Panc1 (cell line): Measurements from ENCODE around the gene KCND3. TPM values are rescaled to one million over a fixed set of nuclear protein-coding genes. Genes with fewer than 3 reads are reported as not detected.

Experiments used
- ATAC-seq: fragments of 200-7000 bp; cut with Tn5 transposase; 2 replicates; pipeline ENCODE4 v1.9.1; 2020; ENCODE audit warnings: mild to moderate bottlenecking, moderate library complexity
- BruUV-seq: library from RNA; stranded (reverse); fragments of 400-500 nt; replicated peaks from 2 replicates; lab custom pipeline; 2021; lab: Mats Ljungman, UMichigan
- CTCF ChIA-PET: fragments of 300-600 bp; sonication (Branson Sonifier 250); formaldehyde crosslinking; loops from one replicate; lab custom pipeline; 2022; ENCODE audit warnings: antibody characterized with exemption; lab: Charles Lee
- POLR2A ChIA-PET: fragments of 300-600 bp; sonication (Branson Sonifier 250); formaldehyde crosslinking; loops from one replicate; lab custom pipeline; 2022; ENCODE audit warnings: antibody characterized with exemption; lab: Charles Lee
- DNase-seq: peaks from one replicate; pipeline ENCODE4 v3.0.0-alpha.2; 2010; ENCODE audit warnings: low read depth, low spot score
- H3K27ac ChIP-seq: 2 replicates; pipeline ENCODE4 v1.5.1; 2011; ENCODE audit warnings: mild to moderate bottlenecking, low read length, inconsistent platforms
- H3K27me3 ChIP-seq: fragments of 200-500 bp; sonication (Bioruptor generic); 2 replicates; pipeline ENCODE4 v1.6.0; 2014; ENCODE audit warnings: low read length, inconsistent platforms; ENCODE audit not compliant: control insufficient read depth, insufficient read depth
- H3K36me3 ChIP-seq: fragments of 200-500 bp; sonication (Bioruptor generic); 2 replicates; pipeline ENCODE4 v1.5.1; 2014; ENCODE audit warnings: inconsistent platforms, mild to moderate bottlenecking, low read length, moderate library complexity; ENCODE audit not compliant: control insufficient read depth, insufficient read depth
- H3K4me1 ChIP-seq: 2 replicates; pipeline ENCODE4 v1.5.1; 2011; ENCODE audit warnings: inconsistent platforms, mild to moderate bottlenecking, low read length, moderate library complexity; ENCODE audit not compliant: control insufficient read depth, insufficient read depth
- H3K4me3 ChIP-seq, 2 experiments: 2 replicates each; pipeline ENCODE4 v1.5.1; 2011 to 2012; ENCODE audit warnings: low read depth in 2 of 2, low read length in 2 of 2, mild to moderate bottlenecking in 2 of 2, inconsistent platforms in 1 of 2, moderate library complexity in 1 of 2
- H3K9me3 ChIP-seq: fragments of 200-500 bp; sonication (Bioruptor generic); 2 replicates; pipeline ENCODE4 v1.5.1; 2014; ENCODE audit warnings: low read depth, mild to moderate bottlenecking, inconsistent platforms, low read length, moderate library complexity; ENCODE audit not compliant: control insufficient read depth, insufficient read depth
- POLR2AphosphoS5 ChIP-seq: IDR thresholded peaks from 2 replicates; pipeline ENCODE4 v1.6.1; 2012; ENCODE audit warnings: mild to moderate bottlenecking, low read depth, low read length, moderate library complexity
- SIN3A ChIP-seq: IDR thresholded peaks from 2 replicates; pipeline ENCODE4 v1.6.1; 2012; ENCODE audit warnings: low read depth, mild to moderate bottlenecking, low read length, moderate library complexity, borderline replicate concordance; ENCODE audit not compliant: insufficient read depth
- TCF7L2 ChIP-seq: IDR thresholded peaks from 2 replicates; pipeline ENCODE4 v1.6.1; 2011; ENCODE audit warnings: mild to moderate bottlenecking, low read depth, low read length, inconsistent platforms
- in situ Hi-C: cut with HindIII; loops from 2 replicates; pipeline ENCODE4 v1.10.0; 2016; ENCODE audit warnings: low sequenced_read_pairs, low pct_unique_long_range_greater_than_20kb
- intact Hi-C: fragments of 100-400 bp; cut with micrococcal nuclease; formaldehyde crosslinking; loops from one replicate; pipeline ENCODE4 v1.10.0; 2022; ENCODE audit not compliant: unreplicated experiment
- total RNA-seq: library from RNA; stranded (reverse); gene quantifications from one replicate; pipeline ENCODE4 v1.2.1, GENCODE V29; 2021; ENCODE audit not compliant: unreplicated experiment
- TF ChIP-seq, protein P1 (sequence below): fragments of 450-650 bp; IDR thresholded peaks from 2 replicates; pipeline ENCODE4 v1.5.1; 2017; ENCODE audit warnings: mild to moderate bottlenecking
- TF ChIP-seq, protein P2 (sequence below), 2 experiments: IDR thresholded peaks; 2 replicates each; pipeline ENCODE4 v1.6.1; 2011 to 2012; ENCODE audit warnings: low read depth in 2 of 2, control low read depth in 1 of 2, low read length in 1 of 2, mild to moderate bottlenecking in 1 of 2, moderate library complexity in 1 of 2; ENCODE audit not compliant: insufficient read depth in 1 of 2

The KCND3 gene
- total RNA-seq, 1 experiment from 2014 or later = not detected

DNA sequence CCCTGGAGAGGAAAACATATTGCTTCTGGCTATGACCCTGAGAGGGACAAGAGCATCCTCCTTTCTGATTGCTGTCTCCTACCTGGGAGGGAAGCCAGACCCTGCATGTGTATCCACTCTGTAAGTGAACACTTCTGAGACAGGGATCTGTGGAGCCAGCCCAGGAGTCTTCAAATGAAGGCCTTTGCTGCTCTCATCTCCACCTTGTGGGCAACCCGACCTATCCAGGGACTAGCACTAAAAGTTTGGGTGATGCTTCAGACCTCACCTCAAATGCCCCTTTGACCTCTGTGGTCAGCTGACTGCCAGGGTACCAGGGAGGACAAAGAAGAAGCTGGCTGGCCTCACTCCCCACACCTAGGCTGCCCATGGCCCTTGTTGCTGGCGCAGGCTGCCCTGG, 64.7 kb downstream of the KCND3 start:
- no peaks in the 10 kb centered on the region for H3K27me3 ChIP-seq
- intact Hi-C loops = no loop called here
- no peak overlapping the region for H3K4me3 ChIP-seq
- H3K36me3 ChIP-seq = no peaks in the 10 kb centered on the region
- CTCF ChIA-PET = no interaction called here
- in situ Hi-C loops = no loop called here
- H3K9me3 ChIP-seq = no peaks in the 10 kb centered on the region
- TF ChIP-seq TCF7L2 (no peak), POLR2AphosphoS5 (no peak), SIN3A (no peak)
- TF ChIP-seq, protein P1, sequence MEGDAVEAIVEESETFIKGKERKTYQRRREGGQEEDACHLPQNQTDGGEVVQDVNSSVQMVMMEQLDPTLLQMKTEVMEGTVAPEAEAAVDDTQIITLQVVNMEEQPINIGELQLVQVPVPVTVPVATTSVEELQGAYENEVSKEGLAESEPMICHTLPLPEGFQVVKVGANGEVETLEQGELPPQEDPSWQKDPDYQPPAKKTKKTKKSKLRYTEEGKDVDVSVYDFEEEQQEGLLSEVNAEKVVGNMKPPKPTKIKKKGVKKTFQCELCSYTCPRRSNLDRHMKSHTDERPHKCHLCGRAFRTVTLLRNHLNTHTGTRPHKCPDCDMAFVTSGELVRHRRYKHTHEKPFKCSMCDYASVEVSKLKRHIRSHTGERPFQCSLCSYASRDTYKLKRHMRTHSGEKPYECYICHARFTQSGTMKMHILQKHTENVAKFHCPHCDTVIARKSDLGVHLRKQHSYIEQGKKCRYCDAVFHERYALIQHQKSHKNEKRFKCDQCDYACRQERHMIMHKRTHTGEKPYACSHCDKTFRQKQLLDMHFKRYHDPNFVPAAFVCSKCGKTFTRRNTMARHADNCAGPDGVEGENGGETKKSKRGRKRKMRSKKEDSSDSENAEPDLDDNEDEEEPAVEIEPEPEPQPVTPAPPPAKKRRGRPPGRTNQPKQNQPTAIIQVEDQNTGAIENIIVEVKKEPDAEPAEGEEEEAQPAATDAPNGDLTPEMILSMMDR = no peak
- TF ChIP-seq, protein P2, sequence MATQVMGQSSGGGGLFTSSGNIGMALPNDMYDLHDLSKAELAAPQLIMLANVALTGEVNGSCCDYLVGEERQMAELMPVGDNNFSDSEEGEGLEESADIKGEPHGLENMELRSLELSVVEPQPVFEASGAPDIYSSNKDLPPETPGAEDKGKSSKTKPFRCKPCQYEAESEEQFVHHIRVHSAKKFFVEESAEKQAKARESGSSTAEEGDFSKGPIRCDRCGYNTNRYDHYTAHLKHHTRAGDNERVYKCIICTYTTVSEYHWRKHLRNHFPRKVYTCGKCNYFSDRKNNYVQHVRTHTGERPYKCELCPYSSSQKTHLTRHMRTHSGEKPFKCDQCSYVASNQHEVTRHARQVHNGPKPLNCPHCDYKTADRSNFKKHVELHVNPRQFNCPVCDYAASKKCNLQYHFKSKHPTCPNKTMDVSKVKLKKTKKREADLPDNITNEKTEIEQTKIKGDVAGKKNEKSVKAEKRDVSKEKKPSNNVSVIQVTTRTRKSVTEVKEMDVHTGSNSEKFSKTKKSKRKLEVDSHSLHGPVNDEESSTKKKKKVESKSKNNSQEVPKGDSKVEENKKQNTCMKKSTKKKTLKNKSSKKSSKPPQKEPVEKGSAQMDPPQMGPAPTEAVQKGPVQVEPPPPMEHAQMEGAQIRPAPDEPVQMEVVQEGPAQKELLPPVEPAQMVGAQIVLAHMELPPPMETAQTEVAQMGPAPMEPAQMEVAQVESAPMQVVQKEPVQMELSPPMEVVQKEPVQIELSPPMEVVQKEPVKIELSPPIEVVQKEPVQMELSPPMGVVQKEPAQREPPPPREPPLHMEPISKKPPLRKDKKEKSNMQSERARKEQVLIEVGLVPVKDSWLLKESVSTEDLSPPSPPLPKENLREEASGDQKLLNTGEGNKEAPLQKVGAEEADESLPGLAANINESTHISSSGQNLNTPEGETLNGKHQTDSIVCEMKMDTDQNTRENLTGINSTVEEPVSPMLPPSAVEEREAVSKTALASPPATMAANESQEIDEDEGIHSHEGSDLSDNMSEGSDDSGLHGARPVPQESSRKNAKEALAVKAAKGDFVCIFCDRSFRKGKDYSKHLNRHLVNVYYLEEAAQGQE (IDR thresholded peaks at IDR 0.05; ENCODE audit: insufficient read depth in 1 of 2, low read depth in 2 of 2, low read length in 1 of 2) = no peak
- BruUV-seq = no TSS peak
- no peaks in the 10 kb centered on the region for H3K4me1 ChIP-seq
- ATAC-seq (no peak), DNase-seq (no peak)
- POLR2A ChIA-PET = no interaction called here
- H3K27ac ChIP-seq = no peak overlapping the region

DNA sequence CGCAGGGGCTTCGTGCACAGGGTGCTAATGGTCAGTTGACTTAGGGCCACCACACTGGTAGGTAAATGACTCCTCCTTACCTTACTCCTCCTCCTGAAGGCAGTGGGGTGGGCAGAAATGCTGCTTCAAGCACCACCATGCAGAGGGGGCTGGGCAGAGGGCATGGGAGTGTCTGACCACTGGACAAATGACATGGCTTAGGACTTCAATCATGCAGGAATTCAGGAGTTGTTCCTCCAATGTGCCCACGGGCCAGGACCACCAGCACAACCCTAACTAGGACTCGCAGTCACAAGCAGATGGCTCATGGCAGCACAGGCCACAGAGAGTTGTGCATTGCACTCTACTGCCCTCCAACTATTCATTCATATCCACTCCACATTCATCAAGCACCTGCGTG, 65.7 kb downstream of the KCND3 start:
- H3K9me3 ChIP-seq = no peaks in the 10 kb centered on the region
- no peak for DNase-seq
- ATAC-seq = no peak
- POLR2A ChIA-PET = no interaction called here
- H3K27me3 ChIP-seq = no peaks in the 10 kb centered on the region
- no peak overlapping the region for H3K4me3 ChIP-seq
- no peaks in the 10 kb centered on the region for H3K4me1 ChIP-seq
- no TSS peak for BruUV-seq
- TF ChIP-seq, protein P1 = no peak
- TF ChIP-seq POLR2AphosphoS5 (no peak), TCF7L2 (no peak), SIN3A (no peak)
- TF ChIP-seq, protein P2 (IDR thresholded peaks at IDR 0.05; ENCODE audit: insufficient read depth in 1 of 2, low read depth in 2 of 2, low read length in 1 of 2) = no peak
- in situ Hi-C loops (no loop called here), intact Hi-C loops (no loop called here)
- CTCF ChIA-PET = no interaction called here
- no peaks in the 10 kb centered on the region for H3K36me3 ChIP-seq
- H3K27ac ChIP-seq = no peak overlapping the region
